Liver (tissue), 9 donors: ENCODE results near the gene WAPL. TPM values are rescaled to one million over a fixed set of nuclear protein-coding genes. Genes with fewer than 3 reads are reported as not detected.

Experiments used
- DNase-seq: peaks from one replicate; pipeline ENCODE4 v3.0.0-alpha.2; 2017; ENCODE audit warnings: low spot score
- H3K27ac ChIP-seq, 2 donors: one replicate each; pipeline ENCODE4 v1.7.0; 2013; ENCODE audit warnings: inconsistent platforms in 2 of 2, low read length in 2 of 2, control low read depth in 1 of 2, low read depth in 1 of 2, mild to moderate bottlenecking in 1 of 2
- H3K27me3 ChIP-seq, 4 donors: one replicate each; pipeline versions ENCODE4 v1.6.1 to v1.7.0; 2013; ENCODE audit warnings: low read length in 3 of 4, inconsistent platforms in 1 of 4, mild to moderate bottlenecking in 1 of 4, moderate library complexity in 1 of 4; ENCODE audit not compliant: control insufficient read depth in 4 of 4, insufficient read depth in 4 of 4
- H3K36me3 ChIP-seq, 4 donors: one replicate each; pipeline versions ENCODE4 v1.6.1 to v1.7.0; 2013; ENCODE audit warnings: low read length in 3 of 4, mild to moderate bottlenecking in 3 of 4, low read depth in 1 of 4, moderate library complexity in 1 of 4; ENCODE audit not compliant: control insufficient read depth in 4 of 4, insufficient read depth in 3 of 4
- H3K4me1 ChIP-seq, 4 donors: one replicate each; pipeline versions ENCODE4 v1.6.1 to v1.7.0; 2013; ENCODE audit warnings: low read length in 3 of 4, mild to moderate bottlenecking in 3 of 4, moderate library complexity in 1 of 4; ENCODE audit not compliant: control insufficient read depth in 4 of 4, insufficient read depth in 4 of 4
- H3K4me3 ChIP-seq, 3 donors: one replicate each; pipeline versions ENCODE4 v1.6.1 to v1.7.0; 2013; ENCODE audit warnings: low read length in 3 of 3, control low read depth in 1 of 3, low read depth in 1 of 3, mild to moderate bottlenecking in 1 of 3
- H3K9ac ChIP-seq, 2 donors: one replicate each; pipeline ENCODE4 v1.7.0; 2013; ENCODE audit warnings: low read length in 2 of 2, mild to moderate bottlenecking in 2 of 2, moderate library complexity in 2 of 2, control low read depth in 1 of 2, low read depth in 1 of 2
- H3K9me3 ChIP-seq, 4 donors: one replicate each; pipeline versions ENCODE4 v1.6.1 to v1.7.0; 2013; ENCODE audit warnings: low read length in 3 of 4; ENCODE audit not compliant: control insufficient read depth in 4 of 4
- CTCF ChIP-seq: fragments of 150-350 bp; IDR thresholded peaks from 2 replicates; pipeline ENCODE4 v1.5.1; 2017; ENCODE audit warnings: improper control_type of control experiment, low read depth, low read length; ENCODE audit not compliant: missing input control
- EGR1 ChIP-seq, 2 donors: IDR thresholded peaks; 2 replicates each; pipeline ENCODE4 v1.6.1; 2016 to 2018; ENCODE audit warnings: antibody characterized with exemption in 2 of 2, low read depth in 2 of 2
- FOXA1 ChIP-seq: IDR thresholded peaks from 2 replicates; pipeline ENCODE4 v1.6.1; 2016; ENCODE audit warnings: antibody characterized with exemption
- FOXA2 ChIP-seq: IDR thresholded peaks from 2 replicates; pipeline ENCODE4 v1.6.1; 2016; ENCODE audit warnings: antibody characterized with exemption
- GABPA ChIP-seq, 2 donors: IDR thresholded peaks in 1 of 2; conservative IDR thresholded peaks in 1 of 2; 2 replicates each; pipeline ENCODE4 v1.6.1; 2016; ENCODE audit warnings: antibody characterized with exemption in 2 of 2, mild to moderate bottlenecking in 1 of 2, moderate library complexity in 1 of 2
- HNF4A ChIP-seq, 2 donors: conservative IDR thresholded peaks; 2 replicates each; pipeline ENCODE4 v1.6.1; 2016; ENCODE audit warnings: antibody characterized with exemption in 2 of 2, mild to moderate bottlenecking in 2 of 2
- HNF4G ChIP-seq: IDR thresholded peaks from 2 replicates; pipeline ENCODE4 v1.6.1; 2016; ENCODE audit warnings: antibody characterized with exemption
- JUND ChIP-seq, 2 donors: IDR thresholded peaks; 2 replicates each; pipeline ENCODE4 v1.6.1; 2016; ENCODE audit warnings: antibody characterized with exemption in 2 of 2
- MAX ChIP-seq: IDR thresholded peaks from 2 replicates; pipeline ENCODE4 v1.6.1; 2016; ENCODE audit warnings: antibody characterized with exemption
- NR2F2 ChIP-seq: IDR thresholded peaks from 2 replicates; pipeline ENCODE4 v1.6.1; 2016; ENCODE audit warnings: antibody characterized with exemption
- RAD21 ChIP-seq, 2 donors: IDR thresholded peaks; 2 replicates each; pipeline ENCODE4 v1.6.1; 2016; ENCODE audit warnings: antibody characterized with exemption in 2 of 2, mild to moderate bottlenecking in 2 of 2
- REST ChIP-seq: IDR thresholded peaks from 2 replicates; pipeline ENCODE4 v1.6.1; 2016; ENCODE audit warnings: antibody characterized with exemption, mild to moderate bottlenecking
- RXRA ChIP-seq, 2 donors: IDR thresholded peaks; 2 replicates each; pipeline ENCODE4 v1.6.1; 2017 to 2018; ENCODE audit warnings: antibody characterized with exemption in 2 of 2, mild to moderate bottlenecking in 1 of 2
- TAF1 ChIP-seq: conservative IDR thresholded peaks from 2 replicates; pipeline ENCODE4 v1.6.1; 2016; ENCODE audit warnings: antibody characterized with exemption, mild to moderate bottlenecking
- YY1 ChIP-seq: IDR thresholded peaks from 2 replicates; pipeline ENCODE4 v1.6.1; 2016; ENCODE audit warnings: antibody characterized with exemption, mild to moderate bottlenecking
- WGBS: extraction: QIAGEN DNeasy Blood & Tissue Kit; methylation state at CpG from one replicate; pipeline ENCODE4 v1.1.7; 2013; 5-methylcytosine and 5-hydroxymethylcytosine counted together
- polyA plus RNA-seq, 2 donors: library from polyadenylated mRNA; stranded (reverse) in 1 of 2; unstranded in 1 of 2; fragments of 200-250 nt in 1 of 2; fragments of >200 nt in 1 of 2; fragmentation: Nextera tagmentation in 1 of 2; extraction: Ambion mirVana in 1 of 2; gene quantifications; one replicate each; pipeline versions ENCODE4 v1.2.1 to v1.2.3, GENCODE V29; 2013 to 2015
- total RNA-seq, 2 donors: library from RNA; depleted of rRNA; stranded (reverse); fragments of >200 nt; gene quantifications; one replicate each; pipeline ENCODE4 v1.2.3, GENCODE V29; 2014
- TF ChIP-seq, protein P1 (sequence below): IDR thresholded peaks from 2 replicates; pipeline ENCODE4 v1.6.1; 2016; ENCODE audit warnings: antibody characterized with exemption
- donor health status: healthy.
- donor health status: healthy.
- donor health status: healthy.
- donor health status: healthy.
- donor health status: healthy.

The WAPL gene
- total and polyA plus RNA-seq, 4 donors = 9.7 to 37.9 (median 24.0) TPM

- WGBS = 69% methylated on average over 2 of the region's 2 CpGs
- no peak for DNase-seq
- no peak overlapping the region for H3K9ac ChIP-seq
- H3K27ac ChIP-seq = no peak overlapping the region
- TF ChIP-seq RXRA (IDR thresholded peaks at IDR 0.05) (no peak), HNF4A (conservative IDR thresholded peaks at IDR 0.05) (no peak), FOXA2 (no peak), GABPA (IDR thresholded peaks at IDR 0.05 in 1 of 2, conservative IDR thresholded peaks at IDR 0.05 in 1 of 2) (no peak), RAD21 (IDR thresholded peaks at IDR 0.05) (no peak), NR2F2 (no peak), HNF4G (no peak), JUND (IDR thresholded peaks at IDR 0.05) (no peak), MAX (no peak), FOXA1 (no peak), EGR1 (IDR thresholded peaks at IDR 0.05; ENCODE audit: low read depth in 2 of 2) (no peak), YY1 (no peak), REST (no peak), CTCF (no peak), TAF1 (no peak)
- TF ChIP-seq, protein P1, sequence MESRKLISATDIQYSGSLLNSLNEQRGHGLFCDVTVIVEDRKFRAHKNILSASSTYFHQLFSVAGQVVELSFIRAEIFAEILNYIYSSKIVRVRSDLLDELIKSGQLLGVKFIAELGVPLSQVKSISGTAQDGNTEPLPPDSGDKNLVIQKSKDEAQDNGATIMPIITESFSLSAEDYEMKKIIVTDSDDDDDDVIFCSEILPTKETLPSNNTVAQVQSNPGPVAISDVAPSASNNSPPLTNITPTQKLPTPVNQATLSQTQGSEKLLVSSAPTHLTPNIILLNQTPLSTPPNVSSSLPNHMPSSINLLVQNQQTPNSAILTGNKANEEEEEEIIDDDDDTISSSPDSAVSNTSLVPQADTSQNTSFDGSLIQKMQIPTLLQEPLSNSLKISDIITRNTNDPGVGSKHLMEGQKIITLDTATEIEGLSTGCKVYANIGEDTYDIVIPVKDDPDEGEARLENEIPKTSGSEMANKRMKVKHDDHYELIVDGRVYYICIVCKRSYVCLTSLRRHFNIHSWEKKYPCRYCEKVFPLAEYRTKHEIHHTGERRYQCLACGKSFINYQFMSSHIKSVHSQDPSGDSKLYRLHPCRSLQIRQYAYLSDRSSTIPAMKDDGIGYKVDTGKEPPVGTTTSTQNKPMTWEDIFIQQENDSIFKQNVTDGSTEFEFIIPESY = no peak
- H3K4me1 ChIP-seq = peaks cover 12 to 29% (median 22%) of the 10 kb centered on the region in 4 donors
- H3K27me3 ChIP-seq = no peaks in the 10 kb centered on the region
- H3K9me3 ChIP-seq = no peaks in the 10 kb centered on the region
- peaks cover 5 to 16% (median 12%) of the 10 kb centered on the region in 4 donors for H3K36me3 ChIP-seq
- no peak overlapping the region for H3K4me3 ChIP-seq
These were observed 78.5 kb downstream of the WAPL start for GRCh38 chr10:86443069-86443468.
